T-helper 9 cell (primary cell): Measurements from ENCODE around the gene MAPK13.
A peak's percentile ranks its signal among the peaks of the same experiment; 100 is the strongest.
"Not testable (repeated sequence)": the region's sequence is repeated elsewhere in the genome, so short reads cannot be mapped to it uniquely, and the experiment has no call there.

Source experiments
- DNase-seq: peaks from one replicate; pipeline ENCODE4 v3.0.0-alpha.2; 2020

The MAPK13 gene

DNA sequence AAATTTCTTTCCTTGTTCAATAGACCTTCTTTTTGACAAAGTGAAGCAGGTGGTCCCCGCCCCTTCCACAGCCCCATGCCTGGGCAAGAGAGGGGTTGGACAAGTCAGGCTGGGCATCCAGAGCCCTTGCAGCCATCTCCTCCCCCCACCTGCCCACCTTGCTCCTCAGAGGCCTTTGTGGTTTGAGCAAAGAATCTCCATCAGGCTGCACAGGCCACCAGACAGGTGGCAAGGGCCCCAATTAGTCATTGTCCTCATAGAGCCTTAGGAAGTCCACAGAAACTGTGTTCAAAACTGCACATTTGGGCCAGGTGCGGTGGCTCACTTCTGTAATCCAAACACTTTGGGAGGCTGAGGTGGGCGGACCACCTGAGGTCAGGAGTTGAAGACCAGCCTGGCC, 1.5 kb upstream of the MAPK13 start:
- DNase-seq = no peak

DNA sequence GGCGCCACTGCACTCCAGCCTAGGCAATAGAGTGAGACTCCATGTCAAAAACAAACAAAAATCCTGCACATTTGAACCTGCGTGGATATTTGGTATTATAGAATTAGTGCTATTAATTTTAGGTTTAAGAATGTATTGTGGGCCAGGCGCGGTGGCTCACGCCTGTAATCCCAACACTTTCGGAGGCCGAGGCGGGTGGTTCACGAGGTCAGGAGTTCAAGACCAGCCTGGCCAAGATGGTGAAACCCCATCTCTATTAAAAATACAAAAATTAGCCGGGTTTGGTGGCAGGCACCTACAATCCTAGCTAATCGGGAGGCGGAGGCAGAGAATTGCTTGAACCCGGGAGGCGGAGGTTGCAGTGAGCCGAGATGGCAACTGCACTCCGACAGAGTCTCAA, 979 bp upstream of the MAPK13 start:
- not testable (repeated sequence) for DNase-seq

DNA sequence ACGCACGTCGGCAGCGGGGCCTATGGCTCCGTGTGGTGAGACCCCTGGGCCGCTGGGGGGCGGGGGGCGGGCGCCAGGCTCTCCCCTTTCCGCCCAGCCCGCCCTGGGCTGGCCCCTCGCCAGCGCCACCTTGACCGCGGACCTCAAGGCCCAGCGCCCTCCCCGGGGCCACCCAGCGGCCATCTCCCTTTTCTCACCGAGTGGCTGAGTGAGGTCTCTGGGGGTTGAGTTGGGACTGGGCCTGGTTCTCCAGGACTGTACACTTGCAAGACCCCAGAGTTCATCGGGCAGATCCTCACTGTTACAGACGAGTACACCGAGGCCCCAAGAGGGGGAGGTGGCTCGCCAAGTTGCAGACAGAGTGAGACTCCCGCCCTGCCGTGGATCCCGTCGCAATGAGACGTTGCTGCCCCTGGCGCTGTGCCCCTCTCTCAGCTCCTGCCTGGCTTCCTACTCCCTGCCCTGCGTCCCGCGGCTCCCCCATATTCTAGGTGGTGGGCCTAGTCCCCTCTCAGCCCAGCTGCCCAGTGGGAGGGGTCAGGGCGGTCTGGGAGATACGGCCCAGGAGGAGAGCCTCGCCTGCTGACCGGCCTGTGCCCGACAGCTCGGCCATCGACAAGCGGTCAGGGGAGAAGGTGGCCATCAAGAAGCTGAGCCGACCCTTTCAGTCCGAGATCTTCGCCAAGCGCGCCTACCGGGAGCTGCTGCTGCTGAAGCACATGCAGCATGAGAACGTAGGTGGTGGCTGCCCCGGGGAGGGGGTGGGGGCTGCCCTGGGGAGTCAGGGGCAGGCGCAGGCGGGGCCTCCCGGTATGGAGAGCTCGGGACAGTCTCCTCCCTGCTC, 576 bp downstream of the MAPK13 start:
- peak; percentile 41 for DNase-seq

DNA sequence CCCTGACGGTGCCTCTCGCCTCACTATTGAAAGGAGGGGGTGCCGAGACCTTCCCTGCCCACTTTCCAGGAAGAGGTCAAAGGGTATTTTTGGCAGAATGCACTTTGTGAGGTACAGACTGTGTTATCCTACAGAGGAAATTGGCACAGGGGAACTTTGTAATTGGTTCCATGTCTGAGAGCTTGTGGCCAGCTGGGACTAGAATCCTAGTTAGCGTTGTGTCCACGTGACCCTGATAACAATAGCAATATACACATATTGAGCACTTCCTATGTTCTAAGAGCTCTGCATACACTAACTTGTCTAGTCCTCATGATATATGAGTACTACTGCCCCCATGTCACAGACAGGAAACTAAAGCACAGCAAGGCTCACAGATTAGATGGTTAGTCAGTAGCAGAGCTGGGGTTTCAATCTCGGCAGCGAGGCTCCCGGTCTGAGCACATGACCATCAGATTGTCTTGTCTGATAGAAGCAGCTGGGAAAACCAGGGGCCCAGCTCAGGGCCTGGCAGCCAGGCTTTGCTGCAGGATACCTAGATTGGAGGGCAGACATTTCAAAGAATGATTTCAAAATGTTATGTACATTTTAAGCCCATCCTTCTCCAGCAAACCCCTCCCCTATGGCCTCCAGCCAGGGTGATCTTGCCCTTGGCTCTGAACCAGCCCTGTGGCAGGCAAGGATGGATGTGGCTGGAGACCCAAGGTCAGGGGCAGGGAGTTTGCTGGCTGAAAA, 1.4 kb downstream of the MAPK13 start:
- DNase-seq = no peak

DNA sequence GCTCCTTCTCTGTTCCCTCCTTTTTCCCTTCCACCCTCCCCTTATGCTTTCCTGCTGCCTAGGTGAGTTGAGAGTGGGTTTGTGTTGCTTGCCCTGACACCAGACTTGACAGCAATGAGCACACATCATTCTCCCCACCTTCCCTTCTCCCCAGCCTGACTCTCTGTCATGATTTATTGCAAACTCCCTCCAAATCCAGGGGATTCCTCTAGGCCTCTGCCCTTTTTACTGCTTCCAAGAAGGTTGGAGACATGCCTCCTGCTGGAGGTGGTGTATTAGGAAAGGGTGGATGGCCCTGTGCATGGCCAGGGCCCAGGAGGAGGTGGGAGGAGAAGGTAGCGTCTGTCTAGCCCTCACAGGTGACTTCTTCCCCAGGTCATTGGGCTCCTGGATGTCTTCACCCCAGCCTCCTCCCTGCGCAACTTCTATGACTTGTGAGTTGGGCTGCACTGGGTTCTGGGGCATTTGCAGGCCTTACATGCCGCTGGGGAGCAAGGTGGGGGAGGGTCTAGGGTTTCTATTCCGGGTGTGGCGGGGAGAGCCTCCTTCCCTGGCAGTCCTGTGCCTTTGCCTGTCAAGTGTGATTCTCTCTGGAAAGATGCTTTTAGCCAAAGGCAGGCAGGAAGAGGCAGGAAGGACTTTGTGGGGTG, 2.1 kb downstream of the MAPK13 start:
- DNase-seq = no peak

DNA sequence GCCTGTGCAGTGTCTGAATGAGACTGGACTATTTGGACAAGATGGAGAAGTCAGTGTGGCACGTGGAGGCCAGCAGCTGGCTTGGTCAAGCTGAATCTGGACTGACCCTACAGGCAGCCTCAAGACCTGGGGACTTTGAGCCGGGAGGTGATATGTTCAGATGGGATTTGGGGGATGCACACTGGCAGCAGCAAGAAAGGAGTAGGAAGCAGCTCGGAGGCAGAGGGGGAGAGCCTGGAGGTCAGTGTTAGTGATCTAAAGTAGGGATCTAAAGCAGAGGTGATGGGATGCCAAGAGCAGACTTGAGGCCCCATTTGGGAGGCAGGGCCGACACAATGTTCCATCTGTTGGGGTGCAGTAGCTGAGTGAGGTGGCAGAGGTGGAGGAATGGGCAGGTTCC, 2.8 kb downstream of the MAPK13 start:
- DNase-seq = no peak

DNA sequence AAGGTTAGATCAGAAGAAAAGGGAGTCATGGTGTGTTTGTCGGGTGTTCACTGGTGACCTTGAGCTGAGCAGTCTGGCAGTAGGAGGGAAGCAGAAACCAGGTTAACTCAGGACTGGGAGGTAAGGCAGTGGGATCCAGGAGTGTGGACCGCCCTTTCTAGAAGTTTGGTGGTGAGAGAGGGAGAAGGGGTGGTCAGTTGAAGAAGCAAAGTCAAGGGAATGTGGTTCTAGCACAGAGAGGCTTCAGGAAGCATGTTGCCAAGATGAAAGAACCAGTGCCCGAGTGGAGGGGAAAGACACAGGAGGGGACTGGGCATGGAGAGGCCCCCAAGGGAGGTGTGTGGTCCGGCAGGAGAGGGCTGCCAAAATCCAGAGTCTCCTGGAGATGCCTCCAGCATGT, 3.6 kb downstream of the MAPK13 start:
- no peak for DNase-seq

DNA sequence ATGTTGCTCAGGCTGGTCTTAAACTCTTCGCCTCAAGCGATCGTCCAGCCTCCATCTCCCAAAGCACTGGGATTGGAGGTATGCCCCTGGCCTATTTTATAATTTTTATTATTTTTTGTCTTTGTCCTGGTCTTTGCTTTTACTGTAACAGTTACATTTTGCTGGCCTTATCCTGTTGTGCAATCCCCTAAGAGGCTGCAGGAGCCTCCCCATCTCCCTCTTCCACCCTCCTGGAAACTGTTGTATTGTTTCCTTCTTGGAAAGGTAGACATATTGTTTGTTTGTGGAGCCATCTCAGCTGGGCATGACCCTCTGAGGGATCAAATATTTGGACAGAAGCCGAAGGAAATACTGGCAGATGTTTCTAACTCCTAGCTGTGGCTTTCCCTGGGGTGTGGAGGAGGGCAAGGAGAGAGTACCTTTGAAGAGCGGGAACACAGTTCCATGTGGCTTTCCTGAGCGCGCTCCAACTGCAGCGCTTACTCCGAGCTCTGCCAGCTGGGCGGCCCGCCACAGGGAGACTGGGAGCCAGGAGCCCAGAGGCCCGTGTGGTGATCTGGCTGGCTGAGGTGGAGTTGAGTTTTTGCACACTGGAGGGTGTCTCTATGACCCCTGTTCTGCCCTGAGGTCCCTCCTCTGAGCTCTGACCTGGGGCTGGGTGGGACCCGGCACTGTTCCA, 4.9 kb downstream of the MAPK13 start:
- DNase-seq = no peak

DNA sequence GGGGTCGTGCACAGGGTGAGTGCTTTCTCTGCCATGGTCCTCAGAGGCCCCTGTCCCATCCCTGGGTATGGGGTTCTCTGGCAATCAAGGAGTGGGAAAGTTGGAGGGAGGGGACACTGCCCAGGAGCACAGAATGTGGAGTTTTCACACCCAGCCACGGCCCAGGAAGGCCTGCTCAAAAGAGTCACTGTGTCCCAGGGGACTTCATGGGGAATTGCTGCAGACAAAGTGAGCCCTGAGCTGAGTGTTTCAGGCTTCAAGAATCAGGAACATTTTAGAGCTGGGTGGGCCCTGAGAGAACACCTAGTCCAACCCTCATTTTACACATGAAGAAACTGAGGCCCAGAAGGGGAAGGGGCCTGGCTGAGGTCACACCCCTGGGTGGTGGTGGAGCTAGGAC, 5.7 kb downstream of the MAPK13 start:
- no peak for DNase-seq

DNA sequence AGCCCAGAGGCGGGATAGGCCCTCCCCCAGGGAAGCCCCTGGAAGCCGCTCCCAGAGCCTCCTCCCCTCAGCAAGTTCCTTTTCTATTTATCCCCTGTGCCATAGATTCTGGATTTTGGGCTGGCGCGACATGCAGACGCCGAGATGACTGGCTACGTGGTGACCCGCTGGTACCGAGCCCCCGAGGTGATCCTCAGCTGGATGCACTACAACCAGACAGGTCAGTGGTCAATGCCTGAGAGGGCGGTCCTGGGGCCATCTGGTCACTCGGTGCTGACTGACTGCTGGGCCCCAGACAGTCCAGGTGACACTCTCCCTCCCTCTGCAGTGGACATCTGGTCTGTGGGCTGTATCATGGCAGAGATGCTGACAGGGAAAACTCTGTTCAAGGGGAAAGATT, 6.2 kb downstream of the MAPK13 start:
- no peak for DNase-seq

DNA sequence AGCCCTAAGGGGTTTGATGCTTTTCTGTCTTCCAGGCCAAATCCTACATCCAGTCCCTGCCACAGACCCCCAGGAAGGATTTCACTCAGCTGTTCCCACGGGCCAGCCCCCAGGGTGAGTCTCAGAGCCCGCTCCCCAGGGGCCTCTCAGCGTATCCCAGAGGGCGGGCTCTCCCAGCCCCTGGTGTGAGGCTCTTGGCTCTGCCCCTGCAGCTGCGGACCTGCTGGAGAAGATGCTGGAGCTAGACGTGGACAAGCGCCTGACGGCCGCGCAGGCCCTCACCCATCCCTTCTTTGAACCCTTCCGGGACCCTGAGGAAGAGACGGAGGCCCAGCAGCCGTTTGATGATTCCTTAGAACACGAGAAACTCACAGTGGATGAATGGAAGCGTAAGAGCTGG, 8.4 kb downstream of the MAPK13 start:
- DNase-seq = no peak

DNA sequence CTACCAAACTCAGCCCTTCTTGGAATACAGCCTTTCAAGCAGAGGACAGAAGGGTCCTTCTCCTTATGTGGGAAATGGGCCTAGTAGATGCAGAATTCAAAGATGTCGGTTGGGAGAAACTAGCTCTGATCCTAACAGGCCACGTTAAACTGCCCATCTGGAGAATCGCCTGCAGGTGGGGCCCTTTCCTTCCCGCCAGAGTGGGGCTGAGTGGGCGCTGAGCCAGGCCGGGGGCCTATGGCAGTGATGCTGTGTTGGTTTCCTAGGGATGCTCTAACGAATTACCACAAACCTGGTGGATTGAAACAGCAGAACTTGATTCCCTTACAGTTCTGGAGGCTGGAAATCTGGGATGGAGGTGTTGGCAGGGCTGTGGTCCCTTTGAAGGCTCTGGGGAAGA, 9.1 kb downstream of the MAPK13 start:
- no peak for DNase-seq

DNA sequence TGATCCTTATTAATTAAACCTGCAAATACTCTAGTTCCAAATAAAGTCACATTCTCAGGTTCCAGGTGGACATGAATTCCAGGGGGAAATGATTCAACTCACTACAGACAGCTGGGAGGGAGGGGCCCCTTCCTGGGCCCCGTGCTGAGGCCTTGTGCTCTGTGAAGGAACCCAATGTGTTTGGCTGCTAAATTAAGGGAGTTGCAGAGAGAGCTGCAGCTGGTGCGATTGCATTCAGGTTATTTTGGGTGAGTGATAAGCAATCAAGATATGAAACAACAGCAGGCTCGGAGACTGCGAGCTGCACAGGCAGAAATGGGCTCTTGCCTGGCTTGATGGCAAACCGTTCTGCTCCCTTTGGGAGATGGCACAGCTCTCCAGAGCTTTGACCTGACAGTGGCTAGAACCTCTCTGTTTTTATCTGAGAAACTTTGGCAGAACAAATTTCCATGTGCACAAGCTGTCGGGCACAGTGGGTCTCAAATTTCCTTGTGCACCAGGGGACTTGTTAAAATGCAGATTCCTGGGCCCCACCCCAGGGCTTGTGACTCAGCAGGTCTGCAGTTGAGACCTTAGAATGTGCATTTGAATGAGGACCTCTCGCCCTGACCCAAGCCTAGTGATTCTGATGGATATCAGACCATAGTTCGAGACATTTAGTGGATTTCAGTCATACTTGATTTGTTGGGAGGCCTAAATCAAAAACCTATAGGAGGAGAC, 9.8 kb downstream of the MAPK13 start:
- DNase-seq = no peak

DNA sequence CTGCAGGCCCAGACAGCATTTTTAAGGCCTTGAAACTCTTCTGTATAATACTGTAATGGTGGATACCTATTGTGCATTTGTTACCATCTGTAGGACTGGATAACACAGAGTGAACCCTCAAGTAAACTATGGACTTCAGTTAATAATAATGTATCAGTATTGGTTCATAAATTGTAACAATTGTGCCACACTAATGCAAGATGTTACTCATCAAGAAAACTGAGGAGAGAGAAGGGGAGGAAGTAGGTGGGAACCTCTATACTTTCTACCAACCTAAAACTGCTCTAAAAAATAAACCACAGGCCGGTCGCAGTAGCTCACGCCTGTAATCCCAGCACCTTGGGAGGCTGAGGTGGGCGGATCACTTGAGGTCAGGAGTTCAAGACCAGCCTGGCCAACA, 10.8 kb downstream of the MAPK13 start:
- no peak for DNase-seq

DNA sequence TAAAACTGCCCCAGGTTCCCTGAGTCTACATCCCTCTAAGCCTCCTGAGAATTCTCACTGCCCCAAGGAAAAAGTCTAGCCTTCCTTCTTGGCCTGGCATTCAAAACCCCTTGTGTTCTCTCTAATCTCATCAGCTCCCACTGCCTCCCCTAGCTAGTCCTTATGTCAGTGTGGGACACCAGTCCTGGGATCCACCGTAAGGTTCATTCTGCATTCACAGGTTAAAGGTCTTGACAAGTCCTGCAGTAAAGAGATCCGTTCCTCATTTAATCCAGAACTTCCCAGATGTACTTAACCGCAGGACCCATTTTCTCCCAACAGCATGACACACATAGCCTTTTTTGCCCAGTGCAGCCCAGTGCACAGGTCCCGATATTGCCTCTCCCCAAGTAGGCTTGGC, 11.6 kb downstream of the MAPK13 start:
- no peak for DNase-seq

DNA sequence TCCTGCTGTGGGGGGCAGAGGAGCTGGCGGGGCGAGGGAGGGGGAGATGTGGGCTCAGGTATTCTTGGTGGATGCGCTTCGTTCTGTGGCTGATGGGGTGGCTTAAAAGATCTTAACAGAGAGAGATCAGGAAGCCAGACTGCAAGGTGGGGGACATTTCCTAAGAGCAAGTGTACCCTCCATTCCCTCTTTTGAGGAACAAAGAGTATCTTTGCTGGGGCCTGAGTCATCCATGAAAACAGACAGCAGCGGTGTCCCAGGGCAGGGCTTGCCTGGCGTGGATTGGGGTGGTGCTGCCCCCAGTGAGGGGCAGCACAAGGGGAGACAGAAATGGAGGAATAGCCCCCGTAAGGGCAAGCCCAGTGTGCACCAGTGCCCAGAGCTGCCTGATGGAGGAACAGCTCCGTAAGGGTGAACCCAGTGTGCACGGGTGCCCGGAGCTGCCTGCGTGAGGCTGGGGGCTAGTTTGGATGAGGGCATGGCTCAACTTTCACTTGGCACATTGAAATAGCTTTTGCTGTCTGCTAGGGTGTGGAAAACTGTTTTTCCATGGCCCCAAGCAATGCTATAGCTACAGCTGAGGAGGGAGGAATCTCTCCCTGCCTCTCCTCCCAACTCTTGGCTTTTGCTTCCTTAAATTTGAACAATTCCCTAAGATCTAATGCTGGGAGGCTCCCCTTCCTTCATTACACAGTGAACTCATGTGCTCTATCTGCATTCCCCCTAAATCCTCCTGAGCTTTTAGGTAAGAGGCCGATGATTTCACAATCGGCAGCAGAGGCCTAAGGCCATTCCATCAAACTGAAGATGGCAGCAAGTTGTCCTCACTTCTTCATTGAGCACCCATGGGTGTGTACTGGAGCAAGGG, 12.9 kb downstream of the MAPK13 start:
- no peak for DNase-seq

DNA sequence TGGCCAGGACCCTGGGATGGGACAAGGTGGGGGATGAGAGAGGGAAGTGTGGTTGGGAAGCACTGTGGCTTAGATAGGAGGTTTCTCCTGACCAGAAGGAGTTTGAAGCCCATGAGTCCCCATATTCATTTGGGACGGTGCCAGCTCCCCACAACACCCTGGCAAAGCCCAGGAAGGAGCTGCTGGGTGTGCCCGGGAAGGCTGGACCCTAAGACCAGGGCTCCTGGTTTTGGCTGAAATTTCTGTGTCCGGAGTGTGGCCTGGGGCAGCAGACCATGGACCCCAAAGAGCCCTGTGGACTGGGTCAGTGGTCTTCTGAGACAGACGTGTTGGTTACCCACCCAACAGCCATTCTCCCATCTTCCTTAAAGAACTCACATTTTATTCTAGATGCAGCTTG, 15.2 kb downstream of the MAPK13 start:
- DNase-seq = no peak

DNA sequence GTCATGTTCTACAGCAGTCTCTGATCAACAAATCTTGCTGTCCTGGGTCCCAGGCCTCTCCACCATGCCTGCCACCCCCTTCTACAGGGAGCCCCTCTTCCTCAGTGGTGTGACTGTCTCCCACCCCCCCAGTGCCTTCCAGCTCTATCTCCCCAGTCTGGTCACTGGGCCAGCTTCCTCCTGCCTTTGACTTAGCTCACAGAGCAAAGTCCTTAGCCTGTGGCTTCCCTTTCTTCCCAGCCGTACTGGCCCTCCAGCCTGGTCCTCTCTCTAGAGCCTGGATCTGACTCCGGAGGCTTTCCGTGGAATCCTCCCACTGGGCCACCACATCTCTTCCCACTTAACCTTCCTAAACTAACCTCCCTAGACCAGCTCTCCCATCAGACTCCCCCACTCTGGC, 17.0 kb downstream of the MAPK13 start:
- no peak for DNase-seq

DNA sequence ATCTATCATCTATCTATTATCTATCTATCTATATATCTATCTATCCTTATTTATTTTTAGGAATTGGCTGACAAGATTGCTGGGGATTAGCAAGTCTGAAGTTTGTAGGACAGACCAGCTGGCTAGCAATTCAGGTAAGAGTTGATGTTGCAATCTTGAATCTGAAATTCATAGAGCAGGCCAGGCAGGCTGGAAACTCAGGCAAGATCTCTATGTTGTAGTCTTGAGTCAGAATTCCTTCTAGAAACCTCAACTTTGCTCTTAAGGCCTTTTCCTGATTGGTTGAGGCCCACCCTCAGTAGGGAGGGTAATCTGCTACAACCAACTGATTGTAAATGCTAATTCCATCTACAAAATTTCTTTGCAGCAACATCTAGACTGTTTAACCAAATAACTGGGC, 19.2 kb downstream of the MAPK13 start:
- no peak for DNase-seq

DNA sequence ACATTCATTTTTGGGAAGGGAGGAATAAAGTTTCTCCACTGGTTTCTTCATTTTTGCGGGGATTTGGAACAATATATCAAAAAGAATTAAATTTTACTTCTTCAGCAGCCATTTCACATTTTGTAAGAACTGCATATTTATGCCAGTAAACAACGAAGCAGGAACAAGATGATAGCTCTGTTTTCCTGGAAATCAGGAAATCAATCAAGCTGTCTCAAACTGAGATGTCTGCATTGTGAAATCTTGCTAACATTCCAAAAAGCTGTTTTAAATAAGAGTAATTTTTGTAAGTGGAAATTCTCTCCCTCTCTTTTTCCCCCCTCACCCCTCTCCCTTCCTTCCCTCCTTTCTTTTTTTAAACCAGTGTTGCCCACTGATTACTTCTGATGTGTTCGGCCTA, 20.0 kb downstream of the MAPK13 start:
- DNase-seq = no peak

DNA sequence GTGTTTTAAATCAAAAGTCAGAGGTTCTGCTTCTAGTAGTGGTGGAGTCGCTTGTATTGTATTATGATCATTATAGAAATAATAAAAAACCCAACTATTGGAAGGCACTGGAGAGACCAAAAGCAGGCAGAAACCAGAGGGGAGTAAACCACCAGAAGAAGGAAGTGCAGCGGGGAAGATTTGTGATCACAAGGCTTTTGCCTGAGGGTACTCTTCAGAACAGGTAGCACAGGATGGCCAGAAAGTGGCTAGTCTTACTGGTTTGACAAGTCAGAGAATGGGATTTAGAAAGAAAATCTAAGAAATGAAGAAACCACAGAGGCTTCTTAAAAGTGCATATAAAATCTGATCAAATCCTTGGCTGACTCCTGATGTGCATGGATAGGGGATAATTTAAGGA, 24.0 kb downstream of the MAPK13 start:
- DNase-seq = no peak

DNA sequence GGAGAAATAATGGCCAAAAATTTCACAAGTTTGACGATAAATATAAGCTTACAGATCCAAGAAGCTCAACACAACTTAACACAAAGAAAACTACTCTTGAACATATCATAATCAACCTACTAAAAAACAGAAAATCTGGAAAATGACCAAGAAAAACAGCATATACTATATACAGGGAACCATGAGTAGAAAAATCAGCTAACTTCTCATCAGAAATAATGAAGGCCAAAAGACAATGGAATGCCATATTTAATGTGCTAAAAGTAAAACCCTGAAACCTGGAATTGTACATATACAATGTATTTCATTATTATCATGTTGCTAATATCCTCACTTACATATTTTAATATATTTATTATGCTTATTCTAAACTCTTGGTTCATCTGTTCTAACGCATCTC, 25.3 kb downstream of the MAPK13 start:
- no peak for DNase-seq
